HCT116 (cell line): ENCODE results near the gene CRIM1. TPM values are rescaled to one million over a fixed set of nuclear protein-coding genes. Genes with fewer than 3 reads are reported as not detected.

Experiments
- ATAC-seq: fragments of 200-7000 bp; cut with Tn5 transposase; 2 replicates; pipeline ENCODE4 v1.9.1; 2020; ENCODE audit warnings: mild to moderate bottlenecking, moderate library complexity
- BruUV-seq: library from RNA; stranded (reverse); fragments of 400-500 nt; replicated peaks from 2 replicates; lab custom pipeline; 2021; lab: Mats Ljungman, UMichigan
- CTCF ChIA-PET: fragments of 300-600 bp; sonication (Branson Sonifier 250); formaldehyde crosslinking; loops from one replicate; lab custom pipeline; 2021; ENCODE audit warnings: antibody characterized with exemption; lab: Charles Lee
- POLR2A ChIA-PET: fragments of 300-600, 350-600 bp; sonication (Branson Sonifier 250); formaldehyde crosslinking; loops from one replicate; lab custom pipeline; 2021; ENCODE audit warnings: antibody characterized with exemption; lab: Charles Lee
- RAD21 ChIA-PET, 2 experiments: fragments of 300-600 bp; sonication (Branson Sonifier 250); formaldehyde crosslinking; loops; one replicate each; lab custom pipeline; 2023; ENCODE audit warnings: low total read pairs in 2 of 2; ENCODE audit not compliant: uncharacterized antibody in 2 of 2, unreplicated experiment in 2 of 2, low non-redundant PET in 1 of 2; lab: Charles Lee
- DNase-seq: peaks from one replicate; pipeline ENCODE4 v3.0.0-alpha.2; 2010; ENCODE audit warnings: low read depth, low spot score
- H2AFZ ChIP-seq: fragments of 200-600 bp; shearing (Covaris generic), sonication (generic); 2 replicates; pipeline ENCODE4 v1.6.1; 2017; ENCODE audit warnings: low read depth, mixed run types, mixed read lengths, antibody characterized with exemption, low read length; ENCODE audit not compliant: poor library complexity, severe bottlenecking
- H3K27ac ChIP-seq: 2 replicates; pipeline ENCODE4 v1.5.1; 2012; ENCODE audit warnings: low read depth, low read length
- H3K27me3 ChIP-seq: fragments of 200-600 bp; sonication (generic); 2 replicates; pipeline ENCODE4 v1.6.1; 2016; ENCODE audit warnings: mixed run types, low read length, mixed read lengths; ENCODE audit not compliant: insufficient read depth
- H3K36me3 ChIP-seq, 2 experiments: fragments of 200-500 bp in 1 of 2; fragments of 200-600 bp in 1 of 2; sonication (Bioruptor generic) in 1 of 2; sonication (generic) in 1 of 2; 2 replicates each; pipeline versions ENCODE4 v1.5.1 to v1.6.1; 2014 to 2016; ENCODE audit warnings: low read length in 2 of 2, inconsistent platforms in 1 of 2, mixed read lengths in 1 of 2, mixed run types in 1 of 2; ENCODE audit not compliant: insufficient read depth in 2 of 2, control insufficient read depth in 1 of 2
- H3K4me1 ChIP-seq, 2 experiments: fragments of 200-600 bp in 1 of 2; sonication (generic) in 1 of 2; 2 replicates each; pipeline versions ENCODE4 v1.5.1 to v1.6.1; 2012 to 2017; ENCODE audit warnings: low read length in 2 of 2, inconsistent platforms in 1 of 2, mild to moderate bottlenecking in 1 of 2, mixed read lengths in 1 of 2, mixed run types in 1 of 2, moderate library complexity in 1 of 2; ENCODE audit not compliant: insufficient read depth in 2 of 2, control insufficient read depth in 1 of 2
- H3K4me2 ChIP-seq: fragments of 200-600 bp; sonication (generic); 2 replicates; pipeline ENCODE4 v1.6.1; 2017; ENCODE audit warnings: mixed run types, low read length, mixed read lengths
- H3K4me3 ChIP-seq, 2 experiments: fragments of 200-600 bp in 1 of 2; sonication (generic) in 1 of 2; replicated peaks in 1 of 2; 2 replicates each; pipeline ENCODE4 v1.5.1; 2011 to 2016; ENCODE audit warnings: low read length in 2 of 2, control low read depth in 1 of 2, low read depth in 1 of 2, mild to moderate bottlenecking in 1 of 2, mixed read lengths in 1 of 2, mixed run types in 1 of 2
- H3K79me2 ChIP-seq: fragments of 200-600 bp; sonication (generic); 2 replicates; pipeline ENCODE4 v1.6.1; 2017; ENCODE audit warnings: mild to moderate bottlenecking, mixed run types, low read length, moderate library complexity, mixed read lengths; ENCODE audit not compliant: insufficient read depth
- H3K9ac ChIP-seq: fragments of 200-600 bp; sonication (generic); 2 replicates; pipeline ENCODE4 v1.6.1; 2016; ENCODE audit warnings: low read length, mixed read lengths
- H3K9me2 ChIP-seq: fragments of 200-600 bp; sonication (generic), shearing (Covaris generic); 2 replicates; pipeline ENCODE4 v1.6.1; 2017; ENCODE audit warnings: mixed run types, mild to moderate bottlenecking, moderate library complexity; ENCODE audit not compliant: insufficient read depth
- H3K9me3 ChIP-seq, 2 experiments: fragments of 200-500 bp in 1 of 2; fragments of 200-600 bp in 1 of 2; sonication (Bioruptor generic) in 1 of 2; sonication (generic) in 1 of 2; 2 replicates each; pipeline ENCODE4 v1.6.1; 2014 to 2017; ENCODE audit warnings: low read length in 2 of 2, mixed read lengths in 2 of 2, inconsistent platforms in 1 of 2, low read depth in 1 of 2, mild to moderate bottlenecking in 1 of 2, mixed run types in 1 of 2, moderate library complexity in 1 of 2; ENCODE audit not compliant: control insufficient read depth in 1 of 2, insufficient read depth in 1 of 2
- H4K20me1 ChIP-seq: fragments of 200-600 bp; sonication (generic), shearing (Covaris generic); 2 replicates; pipeline ENCODE4 v1.6.1; 2017; ENCODE audit warnings: mixed run types, mild to moderate bottlenecking, moderate library complexity; ENCODE audit not compliant: insufficient read depth
- CBX3 ChIP-seq: IDR thresholded peaks from 2 replicates; pipeline ENCODE4 v1.6.1; 2012; ENCODE audit warnings: low read depth
- CEBPB ChIP-seq: IDR thresholded peaks from 2 replicates; pipeline ENCODE4 v1.6.1; 2012; ENCODE audit warnings: low read depth
- ELF1 ChIP-seq: IDR thresholded peaks from 2 replicates; pipeline ENCODE4 v1.6.1; 2012; ENCODE audit warnings: low read depth, borderline replicate concordance
- EZH2 ChIP-seq: fragments of 200-600 bp; sonication (generic); IDR thresholded peaks from 2 replicates; pipeline ENCODE4 v1.6.1; 2017; ENCODE audit warnings: antibody characterized with exemption, mixed run types
- FOSL1 ChIP-seq: IDR thresholded peaks from 2 replicates; pipeline ENCODE4 v1.6.1; 2012; ENCODE audit warnings: low read depth
- JUND ChIP-seq: IDR thresholded peaks from 2 replicates; pipeline ENCODE4 v1.6.1; 2012
- POLR2A ChIP-seq: IDR thresholded peaks from 2 replicates; pipeline ENCODE4 v1.7.0; 2011; ENCODE audit warnings: borderline replicate concordance; ENCODE audit not compliant: insufficient read depth, insufficient read length; ENCODE audit errors: extremely low read depth
- RAD21 ChIP-seq: IDR thresholded peaks from 2 replicates; pipeline ENCODE4 v1.6.1; 2012; ENCODE audit warnings: low read depth, mild to moderate bottlenecking
- SIN3A ChIP-seq: IDR thresholded peaks from 2 replicates; pipeline ENCODE4 v1.6.1; 2012; ENCODE audit warnings: low read depth
- ZBTB33 ChIP-seq: IDR thresholded peaks from 2 replicates; pipeline ENCODE4 v1.6.1; 2011; ENCODE audit warnings: mild to moderate bottlenecking, low read length, moderate library complexity; ENCODE audit not compliant: insufficient replicate concordance; ENCODE audit errors: extremely low read depth
- intact Hi-C: fragments of 100-400 bp; cut with micrococcal nuclease; formaldehyde crosslinking; loops from 2 replicates; pipeline ENCODE4 v1.10.0; 2022
- total RNA-seq: library from RNA; stranded (reverse); gene quantifications from one replicate; pipeline ENCODE4 v1.2.1, GENCODE V29; 2021; ENCODE audit not compliant: unreplicated experiment
- TF ChIP-seq, protein P1 (sequence below), 3 experiments: fragments of 200-600 bp in 1 of 3; sonication (generic) in 1 of 3; IDR thresholded peaks in 2 of 3; conservative IDR thresholded peaks in 1 of 3; 2 replicates each; pipeline ENCODE4 v1.5.1; 2012 to 2017; ENCODE audit warnings: low read depth in 2 of 3, low read length in 2 of 3, antibody characterized with exemption in 1 of 3, borderline replicate concordance in 1 of 3, control low read depth in 1 of 3, mild to moderate bottlenecking in 1 of 3, mixed read lengths in 1 of 3, mixed run types in 1 of 3, moderate library complexity in 1 of 3; ENCODE audit not compliant: insufficient read depth in 1 of 3

Gene CRIM1
- total RNA-seq, 1 experiment from 2014 or later: 27.2 TPM

GRCh38 chr2:36322108-36322507 is 33.5 kb upstream of the CRIM1 start:
- no peaks in the 10 kb centered on the region for H3K36me3 ChIP-seq
- DNase-seq (peak; percentile 19), ATAC-seq (peak; percentile 77)
- H2AFZ ChIP-seq: no peak overlapping the region
- no peak overlapping the region for H3K27ac ChIP-seq
- H3K9me2 ChIP-seq: no peaks in the 10 kb centered on the region
- POLR2A ChIA-PET: no interaction called here
- TF ChIP-seq, protein P1, sequence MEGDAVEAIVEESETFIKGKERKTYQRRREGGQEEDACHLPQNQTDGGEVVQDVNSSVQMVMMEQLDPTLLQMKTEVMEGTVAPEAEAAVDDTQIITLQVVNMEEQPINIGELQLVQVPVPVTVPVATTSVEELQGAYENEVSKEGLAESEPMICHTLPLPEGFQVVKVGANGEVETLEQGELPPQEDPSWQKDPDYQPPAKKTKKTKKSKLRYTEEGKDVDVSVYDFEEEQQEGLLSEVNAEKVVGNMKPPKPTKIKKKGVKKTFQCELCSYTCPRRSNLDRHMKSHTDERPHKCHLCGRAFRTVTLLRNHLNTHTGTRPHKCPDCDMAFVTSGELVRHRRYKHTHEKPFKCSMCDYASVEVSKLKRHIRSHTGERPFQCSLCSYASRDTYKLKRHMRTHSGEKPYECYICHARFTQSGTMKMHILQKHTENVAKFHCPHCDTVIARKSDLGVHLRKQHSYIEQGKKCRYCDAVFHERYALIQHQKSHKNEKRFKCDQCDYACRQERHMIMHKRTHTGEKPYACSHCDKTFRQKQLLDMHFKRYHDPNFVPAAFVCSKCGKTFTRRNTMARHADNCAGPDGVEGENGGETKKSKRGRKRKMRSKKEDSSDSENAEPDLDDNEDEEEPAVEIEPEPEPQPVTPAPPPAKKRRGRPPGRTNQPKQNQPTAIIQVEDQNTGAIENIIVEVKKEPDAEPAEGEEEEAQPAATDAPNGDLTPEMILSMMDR (IDR thresholded peaks at IDR 0.05 in 2 of 3, conservative IDR thresholded peaks at IDR 0.05 in 1 of 3; ENCODE audit: borderline replicate concordance in 1 of 3, insufficient read depth in 1 of 3, low read depth in 2 of 3, low read length in 2 of 3): peak; percentile 16 to 51 (median 44); a peak in 5 of 6 replicates
- TF ChIP-seq RAD21 (peak; percentile 48), ZBTB33 (no peak)
- no peaks in the 10 kb centered on the region for H3K27me3 ChIP-seq
- BruUV-seq: no TSS peak
- no peaks in the 10 kb centered on the region for H3K4me1 ChIP-seq
- CTCF ChIA-PET: interaction anchor here (0.6 to 1.2 kb wide), 5 partner anchors 31 to 450 kb away, joined by 3 to 7 read pairs (median 3); no protein-coding TSS in a partner anchor
- H3K9ac ChIP-seq: no peak overlapping the region
- no peak overlapping the region for H3K4me2 ChIP-seq
- RAD21 ChIA-PET: interaction anchor here in 1 of 2 experiments (0.6 kb wide), 1 partner anchor 538 kb away, joined by 3 read pairs; no protein-coding TSS in a partner anchor
- H4K20me1 ChIP-seq: no peaks in the 10 kb centered on the region
- H3K4me3 ChIP-seq: no peak overlapping the region
- H3K9me3 ChIP-seq: no peaks in the 10 kb centered on the region
- intact Hi-C loops: loop anchor here (1.0 kb wide), 1 partner anchor 349 kb away; no protein-coding TSS in a partner anchor
- no peaks in the 10 kb centered on the region for H3K79me2 ChIP-seq

DNA sequence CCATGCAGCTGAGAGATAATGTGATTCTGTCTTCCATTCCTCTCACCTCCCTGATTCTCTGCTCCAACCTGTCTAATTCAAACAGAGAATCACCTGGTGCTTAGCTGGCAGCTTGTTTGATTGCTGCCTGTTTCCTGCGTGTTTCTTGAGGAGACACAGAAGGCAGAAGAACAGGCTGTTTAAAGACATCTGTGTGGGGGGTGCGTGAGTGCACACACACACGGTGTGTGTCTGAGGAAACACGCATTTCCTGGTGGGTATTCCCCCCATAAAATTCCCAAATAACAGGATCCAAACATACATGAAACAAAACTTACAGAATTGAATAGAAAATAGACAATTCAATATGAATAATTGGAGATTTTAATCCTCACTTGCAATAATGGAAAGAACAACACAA is 29.3 kb upstream of the CRIM1 start:
- CTCF ChIA-PET: no interaction called here
- Histone ChIP-seq H3K9ac (no peak overlapping the region), H3K27me3 (no peaks in the 10 kb centered on the region), H3K4me3 (no peak overlapping the region), H3K4me1 (no peaks in the 10 kb centered on the region), H2AFZ (no peak overlapping the region), H3K9me3 (no peaks in the 10 kb centered on the region), H4K20me1 (no peaks in the 10 kb centered on the region), H3K4me2 (no peak overlapping the region), H3K9me2 (no peaks in the 10 kb centered on the region), H3K27ac (no peak overlapping the region), H3K36me3 (no peaks in the 10 kb centered on the region), H3K79me2 (no peaks in the 10 kb centered on the region)
- BruUV-seq: no TSS peak
- no peak for ATAC-seq
- DNase-seq: no peak
- RAD21 ChIA-PET: no interaction called here
- intact Hi-C loops: no loop called here
- POLR2A ChIA-PET: no interaction called here
- TF ChIP-seq EZH2 (no peak), CEBPB (no peak), POLR2A (no peak), SIN3A (no peak), JUND (no peak), ELF1 (no peak), ZBTB33 (no peak), RAD21 (no peak), FOSL1 (no peak), CBX3 (no peak)
- TF ChIP-seq, protein P1 (IDR thresholded peaks at IDR 0.05 in 2 of 3, conservative IDR thresholded peaks at IDR 0.05 in 1 of 3; ENCODE audit: borderline replicate concordance in 1 of 3, insufficient read depth in 1 of 3, low read depth in 2 of 3, low read length in 2 of 3): no peak
